ENCODE results near the gene LINC01488.

DNA sequence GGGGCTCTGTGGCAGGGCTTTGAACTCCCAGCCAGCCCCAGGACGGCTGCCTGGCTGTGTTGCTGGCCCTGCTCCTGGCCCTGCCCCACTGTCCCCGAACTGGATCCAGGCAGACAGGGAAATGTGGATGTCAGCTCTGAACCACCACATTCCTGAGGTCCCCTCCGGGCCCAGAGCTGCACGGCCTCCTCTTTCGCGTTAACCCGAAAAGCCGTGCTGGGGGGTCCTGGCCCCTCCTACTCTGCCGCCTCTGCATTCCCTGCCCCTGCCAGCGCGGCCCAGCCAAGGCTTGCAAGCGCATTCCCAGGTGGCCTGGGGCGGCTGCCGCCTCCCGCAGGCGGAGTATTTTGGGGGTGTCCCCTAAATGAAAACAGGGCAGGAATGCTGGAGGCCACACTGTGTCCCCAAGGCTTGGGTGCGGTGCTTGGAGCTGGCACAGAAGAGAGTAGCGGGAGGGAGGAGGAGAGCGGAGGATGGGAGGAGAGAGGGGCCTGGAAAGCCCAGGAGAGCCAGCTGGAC lies 5.4 kb downstream of the LINC01488 start:
- no peak for TF ChIP-seq CTCF (IDR thresholded peaks at IDR 0.05)
- no peak for TF ChIP-seq POLR2A (IDR thresholded peaks at IDR 0.05)

All from breast epithelium (tissue), 3 donors.